C4-2B (cell line): ENCODE results near the gene FAM210A.

Experiments
- ZFX ChIP-seq: fragments of 450-650 bp; IDR thresholded peaks from 2 replicates; pipeline ENCODE4 v1.6.1; 2017
- TF ChIP-seq, protein P1 (sequence below): fragments of 450-650 bp; conservative IDR thresholded peaks from 2 replicates; pipeline ENCODE4 v1.5.1; 2017; ENCODE audit warnings: mild to moderate bottlenecking

DNA sequence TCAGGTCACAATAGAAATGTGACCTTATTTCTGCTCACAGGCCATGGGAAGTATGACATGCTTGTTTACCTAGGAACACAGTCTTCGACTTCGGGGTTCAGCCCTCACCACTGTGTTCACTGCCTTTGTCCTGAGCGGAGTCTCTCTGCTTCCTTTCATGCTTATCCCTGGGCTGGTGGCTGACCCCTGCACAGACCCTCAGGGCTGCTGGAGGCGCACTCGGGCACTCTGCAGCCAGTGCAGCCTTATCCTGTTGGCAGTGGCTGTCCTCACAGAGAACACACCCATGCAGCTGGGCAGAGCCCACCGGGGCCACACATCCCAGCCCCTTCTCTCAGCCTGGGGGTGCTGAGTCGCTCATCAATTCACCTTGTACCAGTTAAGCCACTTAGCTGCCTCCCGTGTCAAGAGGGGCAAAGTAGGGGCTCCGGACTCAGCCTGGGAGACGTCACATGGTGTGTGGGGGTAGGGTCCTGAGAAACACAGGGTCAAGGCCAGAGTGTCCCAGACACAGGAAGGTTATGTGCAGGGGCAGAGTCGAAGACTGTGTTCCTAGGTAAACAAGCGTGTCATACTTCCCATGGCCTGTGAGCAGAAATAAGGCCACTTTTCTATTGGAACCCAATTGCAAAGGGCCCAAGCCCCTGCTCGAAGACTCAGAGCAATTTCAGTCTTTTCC lies 107.5 kb downstream of the FAM210A start:
- TF ChIP-seq, protein P1, sequence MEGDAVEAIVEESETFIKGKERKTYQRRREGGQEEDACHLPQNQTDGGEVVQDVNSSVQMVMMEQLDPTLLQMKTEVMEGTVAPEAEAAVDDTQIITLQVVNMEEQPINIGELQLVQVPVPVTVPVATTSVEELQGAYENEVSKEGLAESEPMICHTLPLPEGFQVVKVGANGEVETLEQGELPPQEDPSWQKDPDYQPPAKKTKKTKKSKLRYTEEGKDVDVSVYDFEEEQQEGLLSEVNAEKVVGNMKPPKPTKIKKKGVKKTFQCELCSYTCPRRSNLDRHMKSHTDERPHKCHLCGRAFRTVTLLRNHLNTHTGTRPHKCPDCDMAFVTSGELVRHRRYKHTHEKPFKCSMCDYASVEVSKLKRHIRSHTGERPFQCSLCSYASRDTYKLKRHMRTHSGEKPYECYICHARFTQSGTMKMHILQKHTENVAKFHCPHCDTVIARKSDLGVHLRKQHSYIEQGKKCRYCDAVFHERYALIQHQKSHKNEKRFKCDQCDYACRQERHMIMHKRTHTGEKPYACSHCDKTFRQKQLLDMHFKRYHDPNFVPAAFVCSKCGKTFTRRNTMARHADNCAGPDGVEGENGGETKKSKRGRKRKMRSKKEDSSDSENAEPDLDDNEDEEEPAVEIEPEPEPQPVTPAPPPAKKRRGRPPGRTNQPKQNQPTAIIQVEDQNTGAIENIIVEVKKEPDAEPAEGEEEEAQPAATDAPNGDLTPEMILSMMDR: no peak
- no peak for TF ChIP-seq ZFX
